Activated CD4-positive, alpha-beta T cell treated with anti-CD3 and anti-CD28 coated beads for 24 hours (primary cell): Measurements from ENCODE around the gene CACNA1S.
A peak's percentile ranks its signal among the peaks of the same experiment; 100 is the strongest.

Experiments used
- DNase-seq, 2 donors: peaks; one replicate each; pipeline ENCODE4 v3.0.0-alpha.2; 2020; ENCODE audit warnings: low read depth in 2 of 2

CACNA1S gene

GRCh38 chr1:201062511-201063091 lies 49.6 kb downstream of the CACNA1S start:
- no peak for DNase-seq

- DNase-seq, result no peak
These were observed 50.3 kb downstream of the CACNA1S start for GRCh38 chr1:201061886-201062285.

- no peak for DNase-seq
These were observed 51.2 kb downstream of the CACNA1S start for GRCh38 chr1:201061049-201061448.

- DNase-seq, result no peak
These were observed 51.6 kb downstream of the CACNA1S start for GRCh38 chr1:201060586-201060985.

GRCh38 chr1:201059871-201060555 lies 52.2 kb downstream of the CACNA1S start:
- DNase-seq, result no peak

DNA sequence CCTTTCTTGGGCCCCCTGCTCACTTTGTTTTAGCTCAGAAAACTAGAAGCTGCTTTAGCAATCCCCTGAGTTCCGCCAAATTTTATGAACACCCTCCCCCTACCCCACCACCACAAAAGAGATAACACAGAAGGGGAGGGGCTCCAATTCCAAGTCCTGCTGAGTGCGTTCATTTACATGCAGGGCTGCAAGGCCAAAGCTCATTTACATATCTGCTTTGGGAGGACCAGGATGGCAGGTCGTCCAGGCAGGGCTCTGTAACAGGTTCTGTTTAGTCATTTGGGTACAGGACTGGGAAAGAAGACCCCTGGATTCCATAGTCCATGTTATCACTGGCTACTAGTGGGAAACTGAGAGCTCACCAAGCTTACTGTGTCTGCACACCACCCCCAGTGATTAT lies 52.8 kb downstream of the CACNA1S start:
- DNase-seq, result no peak

DNA sequence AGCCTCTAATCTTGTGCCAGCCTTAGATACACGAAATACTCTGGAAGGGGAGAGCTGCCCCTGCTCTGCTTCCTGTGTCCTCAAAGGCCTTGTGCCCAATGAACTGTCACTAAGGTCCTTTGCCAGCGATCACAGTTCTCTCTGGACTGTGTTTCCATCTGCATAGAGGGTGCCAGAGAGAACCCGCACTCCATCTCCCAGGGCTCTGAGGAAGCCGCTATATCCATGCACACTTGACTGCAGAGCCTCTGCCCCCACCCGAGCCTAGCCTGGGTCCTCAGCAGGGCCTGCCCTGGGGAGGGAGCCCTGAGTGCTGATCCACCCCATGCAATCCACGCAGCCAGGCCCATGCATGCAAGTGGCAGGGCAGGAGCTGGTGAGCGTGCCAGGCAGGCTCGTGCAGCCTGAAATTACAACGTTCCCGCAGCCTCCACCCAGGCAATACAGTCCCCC lies 58.1 kb downstream of the CACNA1S start:
- DNase-seq, result no peak

DNA sequence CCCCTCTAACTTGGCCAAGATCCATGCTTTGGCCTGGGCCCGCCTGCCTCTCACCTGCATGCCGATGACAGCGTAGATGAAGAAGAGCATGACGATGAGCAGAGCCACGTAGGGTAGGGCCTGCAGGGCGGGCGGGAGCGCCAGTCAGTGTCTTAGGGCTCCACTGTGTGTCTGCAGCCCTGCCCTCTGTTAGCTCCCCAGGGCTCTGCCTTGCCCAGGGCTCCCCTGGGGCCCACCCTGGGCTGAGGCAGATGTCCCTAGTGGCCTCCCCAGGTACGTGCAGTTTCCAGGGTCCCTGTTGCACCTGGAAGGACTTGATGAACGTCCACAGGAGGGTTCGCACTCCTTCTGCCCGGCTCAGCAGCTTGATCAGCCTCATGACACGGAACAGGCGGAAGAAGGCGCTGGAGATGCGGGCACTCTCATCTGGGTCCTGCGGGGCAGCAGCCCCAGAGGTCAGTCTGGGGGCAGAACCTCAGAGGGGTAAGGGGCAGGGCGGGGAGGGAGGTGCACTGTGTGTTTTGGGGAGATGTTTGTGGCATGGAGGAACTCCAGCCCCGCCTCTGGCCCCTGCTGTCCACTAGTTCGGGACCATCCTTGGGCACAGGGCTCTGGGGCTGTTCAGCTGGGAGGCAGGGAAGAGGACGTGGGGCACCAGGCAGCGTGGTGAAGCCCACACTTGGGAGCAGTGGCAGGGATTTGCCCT lies 58.9 kb downstream of the CACNA1S start:
- DNase-seq, result no peak

DNA sequence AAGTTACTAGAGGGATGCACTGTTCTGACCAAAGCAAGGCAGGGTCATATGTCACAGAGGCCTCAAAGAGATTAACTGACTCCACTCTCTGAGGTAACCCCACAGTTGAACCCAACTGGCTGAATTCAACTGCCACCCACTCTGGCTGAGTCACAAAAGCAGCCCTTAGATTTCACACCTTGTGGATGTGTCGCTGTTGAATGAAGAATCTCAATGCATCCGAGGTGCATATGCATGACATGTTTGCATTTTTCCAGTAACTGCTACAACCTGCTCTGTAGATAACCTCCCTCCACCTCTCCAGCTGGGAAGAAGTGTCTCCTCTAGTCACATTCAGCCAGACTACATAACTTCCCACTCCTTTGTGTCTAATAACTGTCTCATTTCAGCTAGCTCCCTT lies 60.8 kb downstream of the CACNA1S start:
- DNase-seq, result no peak

GRCh38 chr1:201050515-201051277 lies 61.5 kb downstream of the CACNA1S start:
- no peak for DNase-seq

DNA sequence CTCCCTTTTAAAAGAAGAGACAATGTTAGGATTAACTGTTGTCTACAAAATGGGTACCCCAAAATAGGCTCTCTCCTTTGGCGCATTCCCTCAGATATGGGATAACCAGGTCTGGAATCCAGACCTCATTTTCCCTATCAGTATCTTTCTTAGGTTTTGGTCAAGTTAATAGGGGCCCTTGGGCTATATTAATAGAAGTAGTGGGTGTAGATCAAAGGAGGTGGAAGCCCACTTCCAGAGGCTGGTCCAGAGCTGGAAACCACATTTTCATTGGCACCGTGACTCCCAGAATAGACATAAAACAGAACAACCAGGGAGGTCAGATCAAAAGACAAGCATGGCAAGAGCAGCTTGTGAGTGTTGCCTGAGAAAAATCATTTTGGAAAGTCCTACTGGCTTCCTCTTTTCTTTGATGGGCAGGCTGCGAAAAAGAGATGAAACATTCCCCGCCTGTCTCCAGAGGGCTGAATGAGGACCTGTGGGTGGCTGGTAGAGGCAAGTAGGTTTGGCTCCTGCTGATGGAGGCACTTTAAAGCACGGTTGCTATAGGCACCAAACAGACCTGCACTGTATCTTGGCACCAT lies 62.9 kb downstream of the CACNA1S start:
- no peak for DNase-seq

DNA sequence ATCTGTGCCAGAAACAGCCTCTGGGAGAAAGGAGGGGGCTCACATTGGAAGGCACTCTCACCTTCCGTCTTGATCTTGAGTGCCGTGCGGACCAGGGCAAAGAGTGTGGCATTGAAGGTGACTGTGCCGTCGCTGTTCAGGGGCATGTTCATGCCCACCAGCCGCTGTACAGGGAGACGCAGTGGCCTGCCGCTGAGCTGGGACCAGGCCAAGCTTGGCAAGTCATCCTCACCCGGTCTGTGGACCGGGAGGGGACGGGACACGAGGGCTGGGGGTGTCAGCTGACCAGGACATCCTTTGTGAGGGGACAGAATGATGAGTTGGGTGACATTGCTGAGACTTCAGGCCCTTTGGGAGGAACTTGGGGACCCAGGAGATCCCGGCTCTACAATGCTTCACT lies 63.7 kb downstream of the CACNA1S start:
- no peak for DNase-seq

GRCh38 chr1:201044119-201044518 lies 68.1 kb downstream of the CACNA1S start:
- DNase-seq, result no peak

- peak; percentile 56 for DNase-seq
These were observed 69.3 kb downstream of the CACNA1S start for GRCh38 chr1:201042779-201043461.

- DNase-seq, result no peak
These were observed 71.2 kb downstream of the CACNA1S start for GRCh38 chr1:201041011-201041410.

- no peak for DNase-seq
These were observed 72.3 kb downstream of the CACNA1S start for GRCh38 chr1:201039876-201040275.

DNA sequence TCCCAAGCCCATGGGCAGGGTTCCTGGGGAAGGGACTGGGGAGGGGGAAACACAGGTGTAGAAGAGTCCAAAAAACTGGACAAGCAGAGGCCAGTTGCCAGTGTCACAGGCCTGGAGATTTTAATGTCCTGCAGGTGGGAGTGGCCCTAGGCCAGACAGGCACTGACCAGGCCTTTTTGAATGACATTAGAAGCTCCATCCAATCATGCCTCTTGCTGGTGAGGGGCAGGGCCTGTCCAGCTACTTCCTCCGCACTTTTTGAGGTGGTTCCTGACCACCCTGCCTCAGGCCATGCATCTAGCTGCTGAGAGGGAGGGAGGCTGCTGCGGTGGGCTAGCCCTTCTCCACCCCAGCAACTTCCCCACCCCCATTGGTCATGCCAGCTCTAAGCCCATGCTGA lies 72.8 kb downstream of the CACNA1S start:
- DNase-seq, result no peak

DNA sequence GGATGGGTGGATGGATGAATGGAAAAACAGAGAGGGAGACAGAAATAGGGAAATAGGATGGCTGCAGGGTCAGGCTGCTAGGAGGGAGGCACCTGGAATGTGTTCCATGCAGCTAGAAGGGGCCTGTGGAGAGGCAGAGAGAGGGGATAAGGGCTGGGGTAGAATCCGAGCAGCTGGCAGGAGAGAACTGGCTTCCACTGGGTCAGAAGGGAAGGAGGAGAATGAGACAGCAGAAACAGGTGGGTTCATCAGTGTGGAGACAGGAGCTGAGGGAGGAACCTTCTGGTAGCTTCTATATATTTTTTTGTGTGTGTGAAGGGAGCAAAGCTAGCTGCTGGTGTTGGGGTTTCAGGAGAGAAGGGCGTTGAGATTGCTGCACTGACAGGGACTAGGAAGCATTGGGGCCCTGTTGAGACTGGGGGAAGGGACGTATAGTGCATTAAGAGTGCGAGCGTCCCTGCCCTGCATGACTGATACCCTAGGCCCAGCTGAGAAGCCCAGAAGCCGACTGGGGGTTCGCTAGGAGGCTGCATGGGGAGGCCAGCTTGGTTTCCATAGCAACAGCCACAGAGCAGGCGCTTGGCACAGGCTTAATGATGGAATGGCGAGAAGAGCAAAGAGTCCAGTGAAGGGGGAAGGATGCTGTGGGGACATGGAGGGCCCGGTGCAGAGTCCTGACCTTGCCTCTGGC lies 73.9 kb downstream of the CACNA1S start:
- no peak for DNase-seq

DNA sequence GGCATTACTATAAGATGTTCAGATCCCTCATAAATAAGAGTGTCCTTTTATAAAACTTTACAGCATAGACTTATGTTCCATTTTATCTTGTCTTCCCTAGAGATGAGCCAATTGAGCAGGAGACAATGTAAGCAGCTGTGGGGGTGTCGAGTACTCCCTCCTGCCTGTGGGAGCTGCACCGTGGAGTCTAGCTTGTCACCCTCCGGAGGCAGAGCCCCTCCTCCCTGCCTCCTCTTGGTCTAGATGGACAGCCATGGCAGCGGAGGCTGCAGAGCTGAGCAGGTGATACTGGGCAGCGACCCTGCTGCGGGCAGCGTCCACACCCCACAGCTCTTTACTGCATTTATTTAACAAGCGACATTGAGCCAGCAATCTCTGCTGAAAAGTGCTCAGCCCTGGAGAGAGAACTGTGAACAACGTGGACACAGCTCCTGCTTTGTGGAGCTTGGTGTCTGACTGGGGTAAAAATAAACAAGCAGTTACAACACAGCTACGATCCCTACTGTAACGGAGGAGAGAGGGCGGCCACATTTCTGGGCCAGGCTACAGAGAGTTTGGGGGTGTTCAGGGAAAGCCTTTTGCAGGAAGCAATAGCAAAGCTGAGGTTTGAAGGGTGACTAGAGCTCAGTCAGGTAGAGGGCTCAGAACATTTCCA lies 75.9 kb downstream of the CACNA1S start:
- no peak for DNase-seq

GRCh38 chr1:201034671-201035070 lies 77.6 kb downstream of the CACNA1S start:
- DNase-seq, result no peak
